H1 (cell line): ENCODE data around the gene PSTK. TPM values are rescaled to one million over a fixed set of nuclear protein-coding genes. Genes with fewer than 3 reads are reported as not detected.

Experiments
- CTBP2 ChIP-seq: IDR thresholded peaks from 2 replicates; pipeline ENCODE4 v1.7.0; 2011; ENCODE audit warnings: borderline replicate concordance, mild to moderate bottlenecking, moderate library complexity, mixed read lengths, low read length; ENCODE audit not compliant: insufficient read depth, insufficient read length
- CTCF ChIP-seq, 3 experiments: IDR thresholded peaks; 1 replicate in 2 of 3; 2 replicates in 1 of 3; pipeline versions ENCODE4 v1.5.1 to v1.6.1; 2011; ENCODE audit warnings: low read length in 3 of 3, mild to moderate bottlenecking in 3 of 3, inconsistent platforms in 2 of 3, low read depth in 1 of 3, moderate library complexity in 1 of 3; ENCODE audit not compliant: insufficient read depth in 1 of 3; ENCODE audit errors: control extremely low read depth in 1 of 3
- polyA plus RNA-seq, 7 experiments: library from polyadenylated mRNA; depleted of rRNA in 3 of 7; stranded (reverse) in 5 of 7; unstranded in 2 of 7; fragments of >200 nt in 5 of 7; fragments of 200-250 nt in 2 of 7; gene quantifications; 1 replicate in 5 of 7; 2 replicates in 1 of 7; 4 replicates in 1 of 7; pipeline versions ENCODE4 v1.2.1 to v1.2.3, GENCODE V29; 2011 to 2013; ENCODE audit warnings: missing spikeins in 2 of 7, mixed read lengths in 2 of 7
- total RNA-seq: library from RNA; stranded (reverse); fragmentation: NEBNext Ultra II Directional; extraction: Animal tissue kit (Norgen Biotek cat#: 25700); gene quantifications from 2 replicates; pipeline ENCODE4 v1.2.1, GENCODE V29; 2021

Gene PSTK
- total and polyA plus RNA-seq, 2 of the 8 experiments (the other 6 are each of a cell fraction or from before 2014, with no cell fraction given), result 4.4 to 6.6 TPM

DNA sequence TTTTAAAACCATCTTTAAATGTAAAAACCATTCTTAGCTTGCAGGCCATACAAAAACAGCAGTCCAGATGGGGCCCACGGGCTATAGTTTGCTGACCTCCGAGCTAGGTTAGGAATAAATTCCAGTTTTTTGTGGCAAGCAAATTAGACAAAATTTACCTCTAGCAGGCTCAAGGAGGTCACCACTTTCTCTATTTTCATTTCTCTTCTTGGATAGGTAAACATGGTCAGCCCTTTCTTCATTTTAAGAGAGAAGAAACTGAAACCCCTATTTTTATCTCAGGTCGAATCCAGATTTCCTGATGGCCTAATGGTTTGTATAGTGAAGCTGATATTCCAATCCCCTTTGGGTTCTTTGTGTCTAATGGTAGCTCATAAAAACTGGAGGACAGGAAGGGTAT lies 17.7 kb downstream of the PSTK start (continued):
- TF ChIP-seq CTCF (IDR thresholded peaks at IDR 0.05; ENCODE audit: control extremely low read depth in 1 of 3, insufficient read depth in 1 of 3, low read depth in 1 of 3, low read length in 3 of 3) (no peak), CTBP2 (no peak)
